Trophoblast cell (in vitro differentiated cells and primary cell): ENCODE results near the gene PTPRE.

Experiments used
- DNase-seq, 2 donors: peaks; one replicate each; pipeline ENCODE4 v3.0.0-alpha.2; 2016
- H2AFZ ChIP-seq: 2 replicates; pipeline ENCODE4 v1.6.1; 2013; ENCODE audit warnings: low read length, moderate library complexity, mild to moderate bottlenecking; ENCODE audit not compliant: insufficient read depth, poor library complexity
- H2AK5ac ChIP-seq: 2 replicates; pipeline ENCODE4 v1.6.1; 2013; ENCODE audit warnings: mild to moderate bottlenecking, low read length
- H2BK120ac ChIP-seq: 2 replicates; pipeline ENCODE4 v1.6.1; 2013; ENCODE audit warnings: low read length, mild to moderate bottlenecking, moderate library complexity; ENCODE audit not compliant: insufficient read depth, poor library complexity
- H2BK12ac ChIP-seq: 2 replicates; pipeline ENCODE4 v1.6.1; 2013; ENCODE audit warnings: mild to moderate bottlenecking, low read length, moderate library complexity
- H2BK5ac ChIP-seq: 2 replicates; pipeline ENCODE4 v1.6.1; 2013; ENCODE audit warnings: low read length, low read depth, moderate library complexity, mild to moderate bottlenecking; ENCODE audit not compliant: poor library complexity
- H3K14ac ChIP-seq: 2 replicates; pipeline ENCODE4 v1.6.1; 2013; ENCODE audit warnings: mild to moderate bottlenecking, low read length
- H3K18ac ChIP-seq: 2 replicates; pipeline ENCODE4 v1.6.1; 2013; ENCODE audit warnings: mild to moderate bottlenecking, low read length
- H3K23ac ChIP-seq: 2 replicates; pipeline ENCODE4 v1.6.1; 2013; ENCODE audit warnings: low read length
- H3K27ac ChIP-seq: 2 replicates; pipeline ENCODE4 v1.5.1; 2013; ENCODE audit warnings: low read depth, mild to moderate bottlenecking, inconsistent platforms, low read length, moderate library complexity
- H3K27me3 ChIP-seq: 2 replicates; pipeline ENCODE4 v1.6.1; 2013; ENCODE audit warnings: inconsistent platforms, mild to moderate bottlenecking, low read length, moderate library complexity; ENCODE audit not compliant: insufficient read depth
- H3K36me3 ChIP-seq, 2 experiments: 1 replicate in 1 of 2; 2 replicates in 1 of 2; pipeline ENCODE4 v1.6.1; 2013; ENCODE audit warnings: low read length in 2 of 2, mild to moderate bottlenecking in 2 of 2, moderate library complexity in 1 of 2; ENCODE audit not compliant: insufficient read depth in 2 of 2, control insufficient read depth in 1 of 2
- H3K4ac ChIP-seq: 2 replicates; pipeline ENCODE4 v1.6.1; 2013; ENCODE audit warnings: low read depth, mild to moderate bottlenecking, low read length, moderate library complexity
- H3K4me1 ChIP-seq, 2 experiments: 1 replicate in 1 of 2; 2 replicates in 1 of 2; pipeline ENCODE4 v1.6.1; 2013; ENCODE audit warnings: low read length in 2 of 2, mild to moderate bottlenecking in 2 of 2, moderate library complexity in 1 of 2; ENCODE audit not compliant: insufficient read depth in 2 of 2, control insufficient read depth in 1 of 2
- H3K4me2 ChIP-seq: 2 replicates; pipeline ENCODE4 v1.6.1; 2013; ENCODE audit warnings: inconsistent platforms, mild to moderate bottlenecking, low read length, moderate library complexity
- H3K4me3 ChIP-seq: 2 replicates; pipeline ENCODE4 v1.5.1; 2013; ENCODE audit warnings: mild to moderate bottlenecking, low read depth, low read length, inconsistent platforms
- H3K79me1 ChIP-seq: one replicate; pipeline ENCODE4 v1.6.1; 2013; ENCODE audit warnings: low read length
- H3K79me2 ChIP-seq: 2 replicates; pipeline ENCODE4 v1.6.1; 2013; ENCODE audit warnings: low read length, mild to moderate bottlenecking; ENCODE audit not compliant: control insufficient read depth, insufficient read depth, poor library complexity
- H3K9ac ChIP-seq: 2 replicates; pipeline ENCODE4 v1.6.1; 2013; ENCODE audit warnings: mild to moderate bottlenecking, low read length
- H3K9me3 ChIP-seq: 2 replicates; pipeline ENCODE4 v1.6.1; 2013; ENCODE audit warnings: low read depth, mild to moderate bottlenecking, control low read depth, inconsistent platforms, low read length; ENCODE audit not compliant: insufficient read depth
- H4K12ac ChIP-seq: 2 replicates; pipeline ENCODE4 v1.6.1; 2013; ENCODE audit warnings: low read depth, mild to moderate bottlenecking, low read length, moderate library complexity
- H4K8ac ChIP-seq: 2 replicates; pipeline ENCODE4 v1.6.1; 2013; ENCODE audit warnings: low read depth, mild to moderate bottlenecking, low read length, moderate library complexity
- H4K91ac ChIP-seq: one replicate; pipeline ENCODE4 v1.6.1; 2013; ENCODE audit warnings: low read depth, mild to moderate bottlenecking, low read length, moderate library complexity
- WGBS: extraction: QIAGEN DNeasy Blood & Tissue Kit; methylation state at CpG from one replicate; pipeline ENCODE4 v1.1.7; 2013; ENCODE audit warnings: missing lambda C conversion rate; ENCODE audit not compliant: insufficient read length, insufficient coverage; ENCODE audit errors: extremely low coverage; 5-methylcytosine and 5-hydroxymethylcytosine counted together

Gene PTPRE

DNA sequence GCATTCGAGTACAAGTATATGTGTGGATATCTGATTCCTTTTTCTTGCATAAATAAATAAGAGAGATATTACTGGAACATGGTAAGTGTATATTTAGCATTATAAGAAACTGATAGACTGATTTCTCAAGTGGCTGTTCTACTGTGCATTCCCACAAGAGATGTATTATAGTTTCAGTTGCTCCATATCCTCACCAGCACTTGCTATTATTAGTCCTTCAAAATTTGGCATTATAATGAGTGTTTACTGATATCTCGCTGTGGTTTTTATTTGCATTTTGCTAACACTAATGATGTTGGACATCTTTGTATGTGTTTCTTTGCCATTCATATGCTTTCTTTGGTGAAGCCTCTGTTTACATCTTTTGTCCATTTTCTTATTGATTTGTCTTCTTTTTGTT lies 9.7 kb upstream of the PTPRE start:
- no peak overlapping the region for H2BK5ac ChIP-seq
- H3K79me2 ChIP-seq, result no peaks in the 10 kb centered on the region
- WGBS, result no CpG with 5 or more reads among the region's 2 CpGs
- no peaks in the 10 kb centered on the region for H3K27me3 ChIP-seq
- H4K8ac ChIP-seq, result no peak overlapping the region
- no peak overlapping the region for H3K23ac ChIP-seq
- H3K18ac ChIP-seq, result no peak overlapping the region
- DNase-seq, result no peak
- H3K36me3 ChIP-seq, result no peaks in the 10 kb centered on the region
- H4K91ac ChIP-seq, result no peak overlapping the region
- no peak overlapping the region for H4K12ac ChIP-seq
- H3K4me1 ChIP-seq, result no peaks in the 10 kb centered on the region
- H2AFZ ChIP-seq, result no peak overlapping the region
- no peaks in the 10 kb centered on the region for H3K79me1 ChIP-seq
- H2BK12ac ChIP-seq, result no peak overlapping the region
- H3K4me3 ChIP-seq, result no peak overlapping the region
- no peak overlapping the region for H2AK5ac ChIP-seq
- H3K4ac ChIP-seq, result no peak overlapping the region
- H3K9me3 ChIP-seq, result no peaks in the 10 kb centered on the region
- H3K4me2 ChIP-seq, result no peak overlapping the region
- no peak overlapping the region for H3K27ac ChIP-seq
- no peak overlapping the region for H3K14ac ChIP-seq
- no peak overlapping the region for H2BK120ac ChIP-seq
- no peak overlapping the region for H3K9ac ChIP-seq

DNA sequence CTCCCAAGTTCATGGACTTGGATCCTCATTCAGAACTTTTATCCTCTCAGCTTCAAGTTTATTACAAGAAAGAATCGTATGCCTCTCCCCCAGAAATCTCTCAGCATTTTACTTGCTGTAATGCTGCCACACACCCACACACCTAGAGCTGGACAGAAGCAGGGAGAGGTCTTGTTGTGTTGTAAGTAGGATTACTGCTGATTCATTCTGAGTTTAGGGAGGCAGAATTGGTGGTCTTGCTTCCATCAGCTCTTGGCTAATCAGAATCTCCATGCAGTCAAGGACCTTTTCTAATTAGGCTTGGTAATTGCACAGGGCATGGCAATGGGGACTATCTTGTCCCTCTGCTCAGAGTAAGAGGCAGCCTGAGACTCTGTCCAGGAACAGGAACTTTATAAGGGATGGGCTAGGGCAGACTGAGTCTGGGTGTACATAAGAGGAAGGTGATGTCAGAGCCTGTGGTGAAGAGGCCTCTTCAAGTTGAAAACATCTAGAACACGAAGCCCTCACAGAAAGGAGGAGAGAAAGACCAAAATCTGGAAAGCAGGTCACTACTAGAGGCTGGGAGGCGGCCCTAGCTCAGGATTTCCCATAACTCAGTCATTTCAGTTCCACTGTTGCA lies 7.0 kb upstream of the PTPRE start:
- H3K18ac ChIP-seq, result no peak overlapping the region
- H2AFZ ChIP-seq, result no peak overlapping the region
- no CpG with 5 or more reads among the region's 3 CpGs for WGBS
- H3K4me2 ChIP-seq, result no peak overlapping the region
- no peak overlapping the region for H4K91ac ChIP-seq
- H3K23ac ChIP-seq, result no peak overlapping the region
- no peak overlapping the region for H3K4ac ChIP-seq
- no peak overlapping the region for H4K12ac ChIP-seq
- H2BK12ac ChIP-seq, result no peak overlapping the region
- no peak overlapping the region for H2BK5ac ChIP-seq
- no peak overlapping the region for H3K27ac ChIP-seq
- H3K79me2 ChIP-seq, result no peaks in the 10 kb centered on the region
- H3K36me3 ChIP-seq, result no peaks in the 10 kb centered on the region
- H4K8ac ChIP-seq, result no peak overlapping the region
- H3K14ac ChIP-seq, result no peak overlapping the region
- no peaks in the 10 kb centered on the region for H3K9me3 ChIP-seq
- H3K27me3 ChIP-seq, result no peaks in the 10 kb centered on the region
- no peak overlapping the region for H3K9ac ChIP-seq
- H3K4me1 ChIP-seq, result peaks cover 0 to under 1% of the 10 kb centered on the region in 2 experiments
- no peaks in the 10 kb centered on the region for H3K79me1 ChIP-seq
- no peak overlapping the region for H2AK5ac ChIP-seq
- no peak for DNase-seq
- H2BK120ac ChIP-seq, result no peak overlapping the region
- H3K4me3 ChIP-seq, result no peak overlapping the region

DNA sequence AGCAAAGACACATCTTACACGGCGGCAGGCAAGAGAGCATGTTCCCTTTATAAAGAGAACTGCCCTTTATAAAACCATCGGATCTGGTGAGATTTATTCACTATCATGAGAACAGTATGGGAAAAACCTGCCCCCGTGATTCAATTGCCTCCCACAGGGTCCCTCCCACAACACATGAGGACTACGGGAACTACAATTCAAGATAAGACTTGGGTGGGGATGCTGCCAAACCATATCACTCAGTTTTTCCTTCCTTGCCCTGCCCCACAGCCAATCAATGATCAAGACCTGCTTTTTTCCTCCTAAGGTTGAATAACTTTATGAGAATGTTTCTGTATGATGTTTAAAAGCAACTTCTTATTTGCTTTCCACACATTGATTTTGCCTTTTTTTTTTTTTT lies 3.1 kb upstream of the PTPRE start:
- peaks cover 9 to 14% of the 10 kb centered on the region in 2 experiments for H3K4me1 ChIP-seq
- H3K27ac ChIP-seq, result no peak overlapping the region
- no peak overlapping the region for H2BK120ac ChIP-seq
- no peak overlapping the region for H2AK5ac ChIP-seq
- H3K27me3 ChIP-seq, result no peaks in the 10 kb centered on the region
- H3K9me3 ChIP-seq, result no peaks in the 10 kb centered on the region
- no peak overlapping the region for H3K18ac ChIP-seq
- no peak overlapping the region for H2BK12ac ChIP-seq
- H4K8ac ChIP-seq, result no peak overlapping the region
- H4K91ac ChIP-seq, result no peak overlapping the region
- H3K4me3 ChIP-seq, result no peak overlapping the region
- H4K12ac ChIP-seq, result no peak overlapping the region
- H2AFZ ChIP-seq, result no peak overlapping the region
- DNase-seq, result no peak
- no peak overlapping the region for H3K14ac ChIP-seq
- no CpG with 5 or more reads among the region's 5 CpGs for WGBS
- peaks cover 4% of the 10 kb centered on the region for H3K79me2 ChIP-seq
- H3K36me3 ChIP-seq, result no peaks in the 10 kb centered on the region
- H2BK5ac ChIP-seq, result no peak overlapping the region
- peaks cover 13% of the 10 kb centered on the region for H3K79me1 ChIP-seq
- no peak overlapping the region for H3K4me2 ChIP-seq
- no peak overlapping the region for H3K4ac ChIP-seq
- H3K23ac ChIP-seq, result no peak overlapping the region
- H3K9ac ChIP-seq, result no peak overlapping the region

DNA sequence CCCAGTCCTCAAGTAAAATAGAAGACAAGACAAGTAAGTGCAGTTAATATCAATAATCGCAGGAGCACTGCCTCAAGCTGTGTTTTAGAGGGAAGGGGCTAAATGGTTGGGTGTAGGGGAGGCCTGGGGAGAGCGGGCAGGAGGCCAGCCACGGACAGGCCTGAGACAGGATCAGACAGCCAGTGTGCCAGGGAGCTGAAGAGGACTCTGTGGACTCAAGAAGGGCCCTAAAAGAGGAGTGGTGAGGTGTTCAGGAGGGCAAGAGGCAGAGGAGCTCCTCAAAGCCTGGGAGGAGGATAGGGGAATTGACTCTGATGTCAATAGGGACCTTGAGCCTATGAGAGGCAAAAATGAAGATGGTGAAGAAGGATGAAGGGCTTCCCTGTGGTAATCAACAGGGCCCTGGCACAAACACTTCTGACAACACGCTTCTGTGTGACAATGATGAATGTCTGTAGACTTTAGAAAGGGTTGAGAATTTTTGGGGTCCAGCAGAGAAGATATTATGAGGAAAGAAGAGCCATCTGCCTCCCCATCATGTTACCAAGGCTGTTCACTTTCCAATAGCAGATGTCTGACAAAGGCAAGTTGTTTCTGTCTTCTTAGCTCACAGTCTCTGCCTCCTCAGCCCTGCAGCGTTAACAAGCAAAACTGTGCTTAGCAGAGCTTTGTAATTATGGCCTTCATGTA lies 2.4 kb upstream of the PTPRE start:
- no peak for DNase-seq
- Histone ChIP-seq H3K4me1 (peaks cover 15 to 19% of the 10 kb centered on the region in 2 experiments), H4K91ac (no peak overlapping the region), H4K8ac (no peak overlapping the region), H2BK5ac (no peak overlapping the region), H3K4me2 (no peak overlapping the region), H3K36me3 (no peaks in the 10 kb centered on the region), H2AK5ac (no peak overlapping the region), H2BK12ac (no peak overlapping the region), H3K23ac (no peak overlapping the region), H2BK120ac (no peak overlapping the region), H3K4me3 (no peak overlapping the region), H3K4ac (no peak overlapping the region), H3K18ac (no peak overlapping the region), H2AFZ (no peak overlapping the region), H4K12ac (no peak overlapping the region), H3K9me3 (peaks cover 3% of the 10 kb centered on the region), H3K9ac (no peak overlapping the region), H3K27ac (no peak overlapping the region), H3K79me2 (peaks cover 4% of the 10 kb centered on the region), H3K14ac (no peak overlapping the region), H3K27me3 (no peaks in the 10 kb centered on the region), H3K79me1 (peaks cover 18% of the 10 kb centered on the region)
- WGBS, result no CpG with 5 or more reads among the region's 5 CpGs
